HG03457 (cell line): ENCODE results near the gene FXYD6.
"Not testable (repeated sequence)": the region's sequence is repeated elsewhere in the genome, so short reads cannot be mapped to it uniquely, and the experiment has no call there.

Source experiments
- ATAC-seq: cut with Tn5 transposase; IDR thresholded peaks from one replicate; pipeline ENCODE4 v1.9.1; 2021; ENCODE audit warnings: moderate number of reproducible peaks; ENCODE audit not compliant: unreplicated experiment

FXYD6 gene, protein sequence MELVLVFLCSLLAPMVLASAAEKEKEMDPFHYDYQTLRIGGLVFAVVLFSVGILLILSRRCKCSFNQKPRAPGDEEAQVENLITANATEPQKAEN

DNA sequence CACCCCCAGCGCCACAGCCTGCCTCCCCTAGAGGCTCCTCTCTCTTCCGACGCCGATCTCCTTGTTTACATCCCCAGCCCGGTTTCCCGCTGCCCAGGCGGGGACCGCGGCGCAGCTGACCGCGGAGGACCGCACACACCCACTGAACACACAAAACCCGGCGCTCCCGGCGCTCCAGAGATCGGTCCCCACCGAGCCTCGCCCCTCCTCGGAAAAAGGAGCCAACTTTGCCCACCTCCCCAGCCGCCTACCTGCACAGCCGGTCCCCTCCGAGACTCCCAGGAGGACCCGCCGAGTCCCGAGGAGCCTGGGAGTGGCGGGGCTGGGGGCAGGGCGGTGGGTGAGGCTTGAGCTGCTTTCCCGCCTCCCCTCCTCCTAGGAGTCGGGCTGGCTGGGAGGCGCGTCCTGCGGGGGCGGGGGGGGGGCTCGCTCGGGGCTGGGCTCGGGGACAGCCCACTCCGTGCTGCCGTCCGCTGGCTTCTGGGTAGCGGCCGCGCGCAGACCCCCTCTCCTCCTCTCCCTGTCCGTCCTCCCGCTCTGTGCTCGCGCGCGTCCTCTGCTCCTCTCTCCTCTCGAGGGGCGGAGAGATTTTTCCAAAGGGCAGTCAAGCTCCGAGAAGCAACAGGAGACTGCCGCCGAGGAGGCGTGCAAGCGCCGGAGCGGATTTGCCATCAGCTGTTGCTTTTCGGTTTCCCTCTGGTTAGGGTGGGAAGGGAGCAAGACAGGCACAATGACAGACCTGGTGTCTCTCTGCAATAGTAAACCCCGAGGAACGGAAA is at the start of gene FXYD6:
FXYD6 (minus strand) TSS at position 318 of the 779 bp plus-strand sequence. CDS start 33,882 bp downstream, outside the sequence.
- ATAC-seq = no peak

DNA sequence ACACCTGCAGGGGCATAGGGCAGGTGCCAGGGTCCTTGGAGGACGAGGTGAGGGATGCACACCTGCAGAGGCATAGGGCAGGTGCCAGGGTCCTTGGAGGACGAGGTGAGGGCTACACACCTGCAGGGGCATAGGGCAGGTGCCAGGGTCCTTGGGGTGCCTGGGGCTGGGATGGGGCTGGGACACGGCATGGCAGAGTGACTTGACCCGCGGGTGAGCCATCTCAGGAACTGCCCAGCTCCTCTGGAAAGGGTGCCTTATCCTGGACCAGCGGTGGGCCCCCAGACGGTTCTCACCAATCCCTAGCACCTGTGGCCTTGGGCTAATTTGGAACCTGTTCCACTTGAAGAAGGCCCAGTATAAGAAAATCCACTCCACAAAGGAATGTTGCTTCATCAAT is 49.7 kb upstream of the FXYD6 start:
- ATAC-seq = not testable (repeated sequence)

GRCh38 chr11:117925198-117925925 is 48.9 kb upstream of the FXYD6 start:
- no peak for ATAC-seq

- ATAC-seq = no peak
Measured at GRCh38 chr11:117924631-117925170, 48.2 kb upstream of the FXYD6 start.

DNA sequence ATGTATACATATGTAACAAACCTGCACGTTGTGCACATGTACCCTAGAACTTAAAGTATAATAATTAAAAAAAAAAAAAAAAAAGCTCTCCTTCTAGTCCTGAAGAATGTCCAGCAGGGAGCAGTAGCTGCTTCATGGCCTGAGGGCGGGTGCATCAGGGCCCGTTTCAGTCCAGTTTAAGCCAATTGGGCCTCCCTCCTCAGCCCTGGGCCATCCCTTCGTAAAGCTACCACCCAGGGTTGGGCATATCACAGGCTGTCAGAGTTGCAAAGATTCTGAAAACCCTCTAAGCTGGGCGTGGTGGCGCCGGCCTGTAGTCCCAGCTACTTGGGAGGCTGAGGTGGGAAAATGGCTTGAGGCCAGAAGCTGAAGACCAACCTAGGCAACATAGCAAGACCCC is 47.3 kb upstream of the FXYD6 start:
- no peak for ATAC-seq

GRCh38 chr11:117923275-117923674 is 46.8 kb upstream of the FXYD6 start:
- no peak for ATAC-seq

DNA sequence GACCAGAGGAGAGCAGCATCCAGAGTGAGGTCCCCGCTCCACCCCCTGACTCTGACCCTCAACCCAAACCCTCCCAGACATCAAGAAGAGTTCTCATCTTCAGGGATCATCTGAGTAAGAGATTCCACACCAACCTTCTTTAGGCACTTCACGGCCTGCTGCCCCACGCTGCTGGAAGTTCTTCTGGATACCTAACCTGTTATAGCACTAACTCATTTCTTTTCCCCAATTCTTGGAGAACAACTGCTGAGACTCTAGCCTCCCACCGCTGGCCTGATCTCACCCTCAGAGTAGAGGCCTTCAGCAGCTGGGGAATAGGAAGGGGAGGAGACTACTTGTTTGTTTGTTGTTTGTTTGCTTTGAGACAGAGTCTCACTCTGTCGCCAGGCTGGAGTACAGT is 45.4 kb upstream of the FXYD6 start:
- ATAC-seq = no peak

DNA sequence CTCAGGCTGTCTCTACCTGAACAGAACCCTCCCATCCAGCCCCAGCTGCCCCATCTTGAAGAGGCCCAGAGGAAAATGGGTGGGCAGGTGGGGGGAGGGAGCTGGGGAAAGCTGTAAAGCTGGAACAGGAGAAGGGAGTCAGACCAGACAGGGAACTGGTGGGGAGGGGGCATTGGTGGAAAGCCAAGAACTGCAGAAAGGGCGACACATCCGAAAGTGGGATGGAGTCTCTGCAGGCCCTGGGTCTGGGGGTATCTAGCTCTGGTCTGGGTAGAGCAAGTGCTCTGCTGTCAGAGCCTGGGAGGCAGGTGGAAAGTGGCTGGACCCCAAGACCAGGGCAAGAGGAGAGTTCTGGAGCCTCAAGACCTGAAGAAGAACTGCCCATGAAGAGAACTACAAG is 45.0 kb upstream of the FXYD6 start:
- no peak for ATAC-seq

DNA sequence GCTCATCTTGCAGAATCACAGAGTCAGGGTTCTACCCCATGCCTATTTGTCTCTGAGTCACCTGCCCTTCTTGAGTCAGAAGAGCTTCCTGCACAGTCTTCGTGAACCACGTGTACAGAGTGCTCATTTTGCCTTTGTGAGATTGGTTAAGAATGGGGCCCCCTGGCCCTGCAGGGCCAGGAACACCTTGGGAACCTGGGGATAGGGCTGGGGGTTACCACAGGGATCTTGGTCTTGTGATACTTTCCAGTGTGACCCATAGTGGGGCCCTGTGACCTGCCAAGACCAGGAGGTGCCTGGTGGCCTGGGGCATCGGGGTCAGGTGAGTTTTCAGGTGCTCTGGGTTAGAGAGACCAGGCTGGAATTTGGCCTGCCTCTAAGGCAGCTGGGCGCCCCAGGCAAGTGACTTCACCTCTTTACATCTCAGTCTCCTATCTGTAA is 43.3 kb upstream of the FXYD6 start:
- ATAC-seq = no peak

DNA sequence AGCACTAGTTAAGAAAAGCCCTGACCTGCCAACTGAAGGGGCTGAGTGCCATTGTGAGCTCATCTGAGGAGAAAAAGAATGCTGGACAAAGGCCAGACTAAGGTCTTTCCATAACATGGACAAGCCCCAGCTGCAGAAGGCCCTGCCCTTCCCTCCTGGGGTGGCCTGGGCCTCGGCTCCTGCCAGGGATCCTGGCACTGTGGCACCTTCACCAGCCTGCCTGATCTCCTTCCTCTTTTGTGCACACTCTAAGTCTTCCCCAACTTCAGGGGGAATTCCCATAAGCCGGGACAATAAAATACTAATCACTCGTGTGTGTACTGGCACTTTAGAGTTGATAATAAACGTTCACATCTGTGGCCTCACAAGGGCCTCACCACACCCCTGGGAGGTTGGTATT is 42.9 kb upstream of the FXYD6 start:
- no peak for ATAC-seq

- ATAC-seq = no peak
Measured at GRCh38 chr11:117918366-117919255, 42.2 kb upstream of the FXYD6 start.

DNA sequence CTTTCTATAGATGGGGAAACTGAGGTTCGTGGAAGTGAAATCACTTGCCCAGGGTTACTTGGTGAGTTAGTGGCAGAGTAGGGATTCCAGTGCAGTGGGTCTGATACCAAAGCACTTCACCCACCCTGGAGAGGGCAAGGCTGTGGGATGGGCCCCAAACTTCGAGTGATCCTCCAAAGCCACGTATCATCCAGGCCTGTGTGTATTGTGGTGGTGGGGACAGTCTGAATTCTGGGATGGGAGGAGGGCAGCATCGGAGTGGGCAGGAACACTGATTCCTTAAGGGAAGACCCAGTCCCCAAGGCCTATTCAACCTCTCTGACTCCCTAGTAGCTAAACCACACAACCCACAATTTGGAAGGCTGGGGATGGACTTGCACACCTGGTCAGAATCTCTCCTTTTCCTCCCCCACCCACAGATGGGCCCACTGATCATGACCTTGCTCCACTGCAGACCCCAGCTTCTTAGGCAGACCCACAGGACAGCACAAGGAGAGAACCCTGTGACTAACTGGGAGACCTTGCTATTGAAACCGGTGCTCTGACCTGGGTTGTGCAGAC is 41.2 kb upstream of the FXYD6 start:
- no peak for ATAC-seq

DNA sequence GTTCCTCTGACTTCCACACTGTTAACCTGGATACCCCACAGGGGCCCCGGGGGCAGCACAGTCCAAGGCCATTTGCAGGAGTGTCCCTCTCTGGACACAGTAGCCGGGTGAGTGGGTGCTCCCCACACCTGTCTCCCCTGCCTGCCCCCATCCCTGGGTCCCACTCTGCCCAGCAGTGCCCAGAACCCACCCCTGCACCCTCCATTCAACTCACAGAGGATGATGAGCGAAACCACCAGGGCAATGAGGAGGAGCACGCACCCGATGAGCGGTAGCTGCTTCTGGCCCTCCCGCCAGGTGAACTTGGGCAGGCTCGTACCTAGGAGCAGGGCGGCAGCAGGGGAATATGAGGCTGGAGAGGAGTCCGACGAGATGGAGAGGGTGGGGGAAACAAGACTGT is 40.5 kb upstream of the FXYD6 start:
- ATAC-seq = no peak

DNA sequence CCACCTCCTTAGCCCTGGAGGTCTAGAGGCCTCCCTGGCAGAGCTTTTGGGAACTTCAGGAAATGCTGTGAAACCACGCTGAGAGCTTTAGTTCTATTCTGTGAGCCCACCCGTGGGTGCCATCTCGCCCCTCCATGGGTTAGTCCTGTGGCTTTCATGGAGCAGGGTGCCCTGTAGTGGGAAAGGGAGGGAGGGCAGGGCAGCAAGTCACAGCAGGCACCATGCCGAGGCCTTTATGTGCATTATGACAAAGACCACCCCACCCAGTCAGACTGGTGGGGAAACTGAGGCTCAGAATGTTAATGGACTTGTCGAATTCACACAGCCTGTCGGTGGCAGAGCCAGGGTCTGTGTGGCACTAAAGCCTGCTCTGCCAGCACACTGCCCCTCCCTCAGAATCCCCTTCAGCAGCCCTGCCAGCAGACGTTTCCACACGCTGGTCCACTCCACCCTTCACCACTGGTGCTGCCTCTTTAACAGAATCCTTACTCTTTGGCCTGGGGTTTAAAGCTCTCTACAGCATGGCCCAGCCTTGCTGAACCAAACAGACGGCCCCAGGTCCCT is 39.3 kb upstream of the FXYD6 start:
- ATAC-seq = no peak

DNA sequence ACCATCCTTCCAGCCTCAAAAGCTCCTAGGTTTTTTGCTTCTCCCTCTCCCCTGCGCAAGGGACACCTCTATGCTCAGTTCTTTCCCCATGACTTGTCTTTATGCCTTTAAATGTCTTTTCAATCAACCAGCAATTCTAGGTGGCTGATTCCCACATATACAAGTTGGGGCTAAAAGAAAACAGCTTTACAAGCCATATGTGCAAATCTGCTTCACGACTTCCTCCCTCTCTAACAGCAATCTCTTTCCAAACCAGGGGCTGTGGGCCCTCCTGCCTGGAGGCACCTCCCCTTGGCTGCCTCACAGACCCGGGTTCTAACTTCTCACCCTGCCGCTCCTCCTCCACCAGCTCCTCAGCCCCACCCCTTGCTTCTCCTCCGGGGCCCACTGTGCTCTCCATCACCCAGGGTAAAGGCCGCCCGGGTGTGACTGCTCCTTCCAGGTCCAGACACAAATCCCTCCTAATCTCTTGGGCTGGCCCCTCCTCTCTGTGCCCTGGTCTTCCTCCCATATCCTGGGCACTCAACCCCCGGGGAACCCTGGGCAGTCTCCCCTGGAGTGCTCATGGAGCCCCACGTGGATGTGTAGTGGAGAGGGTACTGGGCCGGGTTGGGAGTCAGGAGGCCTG is 38.6 kb upstream of the FXYD6 start:
- ATAC-seq = no peak

GRCh38 chr11:117914398-117914761 is 37.9 kb upstream of the FXYD6 start:
- ATAC-seq = no peak

DNA sequence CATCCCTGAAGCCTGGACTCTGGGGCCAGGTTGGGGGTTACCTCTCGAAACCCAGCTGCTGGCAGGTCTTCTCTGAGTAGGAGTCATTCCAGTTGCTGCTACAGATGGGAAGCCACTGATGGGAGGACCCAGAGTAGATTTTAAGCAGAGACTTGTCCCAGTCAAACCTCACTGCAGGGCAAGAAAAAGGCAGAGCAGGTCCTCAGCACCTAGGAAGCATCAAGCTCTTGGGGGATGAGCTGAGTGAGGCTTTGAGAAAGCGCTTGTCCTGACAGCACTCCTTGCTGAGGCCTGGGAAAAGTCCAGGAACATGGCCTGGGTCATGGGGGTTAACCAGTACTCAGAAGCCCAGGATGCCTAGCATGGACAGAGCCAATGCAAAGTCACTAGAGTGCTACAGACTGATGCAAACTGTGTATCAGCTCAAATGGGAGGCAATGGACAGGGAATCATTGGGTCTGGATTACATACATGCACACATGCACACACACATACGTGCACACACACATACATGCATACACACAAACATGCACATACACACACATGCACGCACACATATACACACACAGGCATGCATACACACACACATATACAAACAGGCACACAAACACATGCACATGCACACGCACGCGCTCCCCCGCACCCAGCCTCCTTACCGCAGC is 37.4 kb upstream of the FXYD6 start:
- no peak for ATAC-seq

GRCh38 chr11:117912497-117912896 is 36.0 kb upstream of the FXYD6 start:
- no peak for ATAC-seq

GRCh38 chr11:117911694-117912093 is 35.2 kb upstream of the FXYD6 start:
- ATAC-seq = no peak
